NCI-H748 treated with DMSO at 0.1 percent for 48 hours (cell line): Measurements from ENCODE around the gene MUC12.

Source experiments
- DNase-seq: peaks from one replicate; lab custom pipeline; 2025; lab: John Stamatoyannopoulos, UW

Gene MUC12

GRCh38 chr7:101066141-101066832 lies 96.9 kb downstream of the MUC12 start:
- no peak for DNase-seq

- no peak for DNase-seq
Measured at GRCh38 chr7:101066833-101067177, 97.4 kb downstream of the MUC12 start.

- no peak for DNase-seq
Measured at GRCh38 chr7:101068401-101068800, 99.0 kb downstream of the MUC12 start.
